ENCODE results near the gene IFIT1.

DNA sequence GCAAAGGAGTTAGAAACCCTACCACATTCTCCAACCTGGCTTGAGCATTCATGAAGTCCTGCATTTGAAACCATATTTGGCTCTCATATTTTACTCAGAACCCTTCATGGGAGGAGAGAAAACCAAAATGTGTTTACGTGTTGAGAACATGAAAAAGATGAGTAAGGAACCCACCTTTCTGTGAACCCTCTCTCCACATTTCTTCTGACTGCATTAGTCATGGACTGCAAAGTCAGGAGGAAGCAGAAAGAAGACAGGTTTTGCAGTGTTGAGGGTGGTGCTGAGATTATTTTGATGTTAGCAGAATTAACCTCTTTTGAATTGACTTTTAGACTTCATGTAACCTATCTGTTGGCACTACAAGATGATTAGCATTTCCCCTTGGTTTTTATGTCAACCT is 9.7 kb upstream of the IFIT1 start:
- TF ChIP-seq, protein P1, sequence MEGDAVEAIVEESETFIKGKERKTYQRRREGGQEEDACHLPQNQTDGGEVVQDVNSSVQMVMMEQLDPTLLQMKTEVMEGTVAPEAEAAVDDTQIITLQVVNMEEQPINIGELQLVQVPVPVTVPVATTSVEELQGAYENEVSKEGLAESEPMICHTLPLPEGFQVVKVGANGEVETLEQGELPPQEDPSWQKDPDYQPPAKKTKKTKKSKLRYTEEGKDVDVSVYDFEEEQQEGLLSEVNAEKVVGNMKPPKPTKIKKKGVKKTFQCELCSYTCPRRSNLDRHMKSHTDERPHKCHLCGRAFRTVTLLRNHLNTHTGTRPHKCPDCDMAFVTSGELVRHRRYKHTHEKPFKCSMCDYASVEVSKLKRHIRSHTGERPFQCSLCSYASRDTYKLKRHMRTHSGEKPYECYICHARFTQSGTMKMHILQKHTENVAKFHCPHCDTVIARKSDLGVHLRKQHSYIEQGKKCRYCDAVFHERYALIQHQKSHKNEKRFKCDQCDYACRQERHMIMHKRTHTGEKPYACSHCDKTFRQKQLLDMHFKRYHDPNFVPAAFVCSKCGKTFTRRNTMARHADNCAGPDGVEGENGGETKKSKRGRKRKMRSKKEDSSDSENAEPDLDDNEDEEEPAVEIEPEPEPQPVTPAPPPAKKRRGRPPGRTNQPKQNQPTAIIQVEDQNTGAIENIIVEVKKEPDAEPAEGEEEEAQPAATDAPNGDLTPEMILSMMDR (IDR thresholded peaks at IDR 0.05), result no peak
- no peak for TF ChIP-seq POLR2AphosphoS5 (IDR thresholded peaks at IDR 0.05)
- TF ChIP-seq EP300 (IDR thresholded peaks at IDR 0.05), result no peak
- TF ChIP-seq POLR2A (IDR thresholded peaks at IDR 0.05; ENCODE audit: low read depth), result no peak
